ENCODE data around the gene ITGB3BP. TPM values are rescaled to one million over a fixed set of nuclear protein-coding genes. Genes with fewer than 3 reads are reported as not detected.

ITGB3BP gene
- total and polyA plus RNA-seq, 2 of the 8 experiments (the other 6 are each of a cell fraction or from before 2014, with no cell fraction given), result 17.6 to 49.1 TPM

- DNase-seq (ENCODE audit: low read depth in 1 of 2, low spot score in 2 of 2) (no peak), FAIRE-seq (no peak)
- Histone ChIP-seq H3K9me3 (ENCODE audit: insufficient read depth in 2 of 2, low read depth in 1 of 2, low read length in 1 of 2) (no peaks in the 10 kb centered on the region), H4K8ac (ENCODE audit: extremely low read depth, insufficient read depth, low read length) (no peak overlapping the region), H2BK20ac (ENCODE audit: low read length) (no peak overlapping the region), H3K23me2 (ENCODE audit: low read depth, low read length) (no peaks in the 10 kb centered on the region), H3K36me3 (ENCODE audit: control insufficient read depth in 2 of 4, insufficient read depth in 4 of 4, low read length in 3 of 4) (no peaks in the 10 kb centered on the region), H2BK5ac (ENCODE audit: low read depth, low read length) (no peak overlapping the region), H4K91ac (replicated peaks; ENCODE audit: insufficient read length, low read length) (no peak overlapping the region), H3K4ac (replicated peaks; ENCODE audit: insufficient read length, low read depth, low read length) (no peak overlapping the region), H3K23ac (ENCODE audit: insufficient read length) (no peak overlapping the region), H3K9ac (replicated peaks in 1 of 4; ENCODE audit: extremely low read depth in 1 of 4, low read depth in 3 of 4, low read length in 3 of 4) (no peak overlapping the region), H4K20me1 (replicated peaks in 1 of 2; ENCODE audit: control insufficient read depth in 1 of 2, insufficient read depth in 2 of 2, low read length in 2 of 2) (no peaks in the 10 kb centered on the region), H2BK120ac (replicated peaks; ENCODE audit: low read depth, low read length) (no peak overlapping the region), H4K5ac (ENCODE audit: insufficient read length, low read depth, low read length) (no peak overlapping the region), H3K4me2 (ENCODE audit: insufficient read depth in 1 of 2, low read depth in 2 of 2, low read length in 2 of 2) (no peak overlapping the region), H2AK5ac (ENCODE audit: low read depth, low read length) (no peak overlapping the region), H2BK12ac (ENCODE audit: low read depth, low read length) (no peak overlapping the region), H3K4me3 (ENCODE audit: extremely low read depth in 1 of 4, insufficient read depth in 2 of 4, low read depth in 3 of 4, low read length in 4 of 4) (no peak overlapping the region), H3K18ac (ENCODE audit: extremely low read depth, low read length) (no peak overlapping the region), H3K27ac (ENCODE audit: low read depth, low read length) (no peak overlapping the region), H3K79me1 (ENCODE audit: low read depth, low read length) (no peaks in the 10 kb centered on the region), H3K4me1 (replicated peaks in 1 of 4; ENCODE audit: control insufficient read depth in 3 of 4, insufficient read depth in 4 of 4, low read length in 3 of 4) (no peaks in the 10 kb centered on the region), H3K27me3 (replicated peaks in 1 of 4; ENCODE audit: control insufficient read depth in 3 of 4, extremely low read depth in 1 of 4, insufficient read depth in 3 of 4, low read length in 3 of 4) (no peaks in the 10 kb centered on the region), H2BK15ac (ENCODE audit: low read length) (no peak overlapping the region), H2AFZ (ENCODE audit: low read length) (no peak overlapping the region), H3K79me2 (ENCODE audit: control insufficient read depth in 1 of 2, insufficient read depth in 2 of 2, low read length in 2 of 2) (no peaks in the 10 kb centered on the region), H3K56ac (replicated peaks; ENCODE audit: insufficient read length, low read depth, low read length) (no peak overlapping the region), H3K14ac (ENCODE audit: insufficient read length) (no peak overlapping the region)
- POLR2A ChIA-PET (ENCODE audit: partially characterized antibody), result no interaction called here
- CTCF ChIA-PET (ENCODE audit: partially characterized antibody), result interaction anchor here (1.6 to 1.7 kb wide), 2 partner anchors 8 to 15 kb away, joined by 4 to 6 read pairs; no protein-coding TSS in a partner anchor
- no peak for TF ChIP-seq GTF2F1 (IDR thresholded peaks at IDR 0.05; ENCODE audit: borderline replicate concordance, low read depth, low read length)
- TF ChIP-seq KDM4A (IDR thresholded peaks at IDR 0.05; ENCODE audit: low read depth, low read length, severe bottlenecking), result no peak
- no peak for TF ChIP-seq CTCF (IDR thresholded peaks at IDR 0.05; ENCODE audit: control extremely low read depth in 1 of 3, insufficient read depth in 1 of 3, low read depth in 1 of 3, low read length in 3 of 3)
- no peak for TF ChIP-seq USF2 (IDR thresholded peaks at IDR 0.05; ENCODE audit: low read length)
- no peak for TF ChIP-seq EP300 (IDR thresholded peaks at IDR 0.05; ENCODE audit: borderline replicate concordance in 1 of 2, low read depth in 2 of 2, low read length in 2 of 2)
- TF ChIP-seq NANOG (IDR thresholded peaks at IDR 0.05; ENCODE audit: insufficient read depth, low read depth, low read length, poor library complexity, severe bottlenecking), result no peak
- no peak for TF ChIP-seq ZNF274 (IDR thresholded peaks at IDR 0.05; ENCODE audit: borderline replicate concordance, extremely low read depth, low read length)
- TF ChIP-seq SUZ12 (IDR thresholded peaks at IDR 0.05; ENCODE audit: low read length), result no peak
- TF ChIP-seq TEAD4 (IDR thresholded peaks at IDR 0.05; ENCODE audit: low read depth, low read length), result no peak
- TF ChIP-seq RXRA (IDR thresholded peaks at IDR 0.05; ENCODE audit: insufficient read depth, low read depth, low read length), result no peak
Measured at GRCh38 chr1:63405987-63406386, 117.0 kb downstream of the ITGB3BP start.

Data from H1 (cell line).